RWPE1 (cell line): ENCODE data around the gene FGF12.

ENCODE experiments used
- CTCF ChIA-PET: fragments of 350-600 bp; sonication (Branson Sonifier 250); formaldehyde crosslinking; extraction: SDS; loops from one replicate; lab custom pipeline; 2021; lab: Yijun Ruan, JAX
- POLR2A ChIA-PET: fragments of 400-600 bp; formaldehyde crosslinking; extraction: SDS; loops from one replicate; lab custom pipeline; 2020; ENCODE audit warnings: antibody characterized with exemption; ENCODE audit not compliant: low non-redundant PET; lab: Yijun Ruan, JAX
- DNase-seq: peaks from one replicate; pipeline ENCODE4 v3.0.0; 2012; ENCODE audit warnings: low spot score
- H3K27ac ChIP-seq: fragments of 450-650 bp; 2 replicates; pipeline ENCODE4 v1.5.1; 2017
- TF ChIP-seq, protein P1 (sequence below): fragments of 450-650 bp; conservative IDR thresholded peaks from 2 replicates; pipeline ENCODE4 v1.5.1; 2017; ENCODE audit warnings: low read depth, mild to moderate bottlenecking

Gene FGF12

DNA sequence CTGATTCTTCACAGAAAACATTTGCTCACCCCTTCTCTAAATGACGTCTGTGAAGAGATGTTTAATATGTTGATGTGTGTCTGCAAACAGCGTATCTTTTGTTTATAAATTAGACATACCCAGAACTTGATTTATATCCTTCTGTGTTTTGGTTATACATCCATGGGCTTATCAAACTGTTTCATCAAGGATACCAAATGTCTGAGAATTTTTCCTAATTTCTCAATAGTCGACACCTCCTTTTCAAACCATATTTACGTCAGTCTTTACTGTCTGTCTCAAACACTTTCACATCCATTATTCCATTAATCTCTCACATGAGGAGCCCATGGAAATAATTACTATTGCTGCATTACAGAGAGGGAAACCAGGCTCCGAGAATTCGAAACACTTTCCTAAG, 85.4 kb downstream of the FGF12 start:
- TF ChIP-seq, protein P1, sequence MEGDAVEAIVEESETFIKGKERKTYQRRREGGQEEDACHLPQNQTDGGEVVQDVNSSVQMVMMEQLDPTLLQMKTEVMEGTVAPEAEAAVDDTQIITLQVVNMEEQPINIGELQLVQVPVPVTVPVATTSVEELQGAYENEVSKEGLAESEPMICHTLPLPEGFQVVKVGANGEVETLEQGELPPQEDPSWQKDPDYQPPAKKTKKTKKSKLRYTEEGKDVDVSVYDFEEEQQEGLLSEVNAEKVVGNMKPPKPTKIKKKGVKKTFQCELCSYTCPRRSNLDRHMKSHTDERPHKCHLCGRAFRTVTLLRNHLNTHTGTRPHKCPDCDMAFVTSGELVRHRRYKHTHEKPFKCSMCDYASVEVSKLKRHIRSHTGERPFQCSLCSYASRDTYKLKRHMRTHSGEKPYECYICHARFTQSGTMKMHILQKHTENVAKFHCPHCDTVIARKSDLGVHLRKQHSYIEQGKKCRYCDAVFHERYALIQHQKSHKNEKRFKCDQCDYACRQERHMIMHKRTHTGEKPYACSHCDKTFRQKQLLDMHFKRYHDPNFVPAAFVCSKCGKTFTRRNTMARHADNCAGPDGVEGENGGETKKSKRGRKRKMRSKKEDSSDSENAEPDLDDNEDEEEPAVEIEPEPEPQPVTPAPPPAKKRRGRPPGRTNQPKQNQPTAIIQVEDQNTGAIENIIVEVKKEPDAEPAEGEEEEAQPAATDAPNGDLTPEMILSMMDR = no peak
- CTCF ChIA-PET = interaction anchor here (0.6 kb wide), 1 partner anchor 10 kb away, joined by 3 read pairs; no protein-coding TSS in a partner anchor
- POLR2A ChIA-PET = no interaction called here
- no peak for DNase-seq
- H3K27ac ChIP-seq = no peak overlapping the region

DNA sequence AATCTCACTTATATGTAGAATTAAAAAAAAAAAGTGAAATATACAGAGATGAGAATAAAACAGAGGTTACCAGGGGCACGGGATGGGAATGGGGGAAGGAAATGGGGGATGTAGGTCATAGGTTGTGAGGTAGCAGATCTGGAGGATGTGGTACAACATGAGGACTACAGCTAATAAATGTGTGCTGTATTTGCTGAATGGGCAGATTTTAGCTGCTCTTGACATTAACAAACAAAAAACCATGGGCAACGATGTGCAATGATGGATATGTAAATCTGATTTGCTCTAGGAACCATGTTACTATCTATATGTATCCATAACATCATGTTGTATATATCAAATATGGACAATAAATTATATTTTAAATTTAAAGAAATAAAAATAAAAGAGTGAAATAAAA, 87.4 kb downstream of the FGF12 start:
- ChIA-PET POLR2A (no interaction called here), CTCF (no interaction called here)
- no peak for DNase-seq
- TF ChIP-seq, protein P1 = no peak
- H3K27ac ChIP-seq = no peak overlapping the region

DNA sequence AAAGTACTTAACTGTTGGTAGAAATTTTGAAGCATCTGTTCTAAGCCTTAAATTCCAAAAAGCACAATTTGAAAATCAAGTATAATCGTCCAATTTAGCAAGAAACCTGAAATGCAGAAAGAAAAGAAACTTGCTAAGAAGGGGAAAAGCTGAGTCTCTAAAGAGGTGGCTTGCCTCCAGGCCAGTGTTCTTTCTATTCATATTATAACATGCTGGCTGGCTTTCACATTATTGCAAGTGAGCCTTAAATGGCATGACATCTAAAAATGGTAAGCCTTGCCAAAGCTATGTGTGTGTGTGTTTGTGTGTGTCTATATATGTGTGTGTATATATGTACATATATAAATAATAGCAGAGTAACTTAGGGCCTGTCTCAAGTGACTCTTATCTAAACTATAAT, 89.5 kb downstream of the FGF12 start:
- POLR2A ChIA-PET = no interaction called here
- TF ChIP-seq, protein P1 = no peak
- DNase-seq = no peak
- CTCF ChIA-PET = no interaction called here
- no peak overlapping the region for H3K27ac ChIP-seq

DNA sequence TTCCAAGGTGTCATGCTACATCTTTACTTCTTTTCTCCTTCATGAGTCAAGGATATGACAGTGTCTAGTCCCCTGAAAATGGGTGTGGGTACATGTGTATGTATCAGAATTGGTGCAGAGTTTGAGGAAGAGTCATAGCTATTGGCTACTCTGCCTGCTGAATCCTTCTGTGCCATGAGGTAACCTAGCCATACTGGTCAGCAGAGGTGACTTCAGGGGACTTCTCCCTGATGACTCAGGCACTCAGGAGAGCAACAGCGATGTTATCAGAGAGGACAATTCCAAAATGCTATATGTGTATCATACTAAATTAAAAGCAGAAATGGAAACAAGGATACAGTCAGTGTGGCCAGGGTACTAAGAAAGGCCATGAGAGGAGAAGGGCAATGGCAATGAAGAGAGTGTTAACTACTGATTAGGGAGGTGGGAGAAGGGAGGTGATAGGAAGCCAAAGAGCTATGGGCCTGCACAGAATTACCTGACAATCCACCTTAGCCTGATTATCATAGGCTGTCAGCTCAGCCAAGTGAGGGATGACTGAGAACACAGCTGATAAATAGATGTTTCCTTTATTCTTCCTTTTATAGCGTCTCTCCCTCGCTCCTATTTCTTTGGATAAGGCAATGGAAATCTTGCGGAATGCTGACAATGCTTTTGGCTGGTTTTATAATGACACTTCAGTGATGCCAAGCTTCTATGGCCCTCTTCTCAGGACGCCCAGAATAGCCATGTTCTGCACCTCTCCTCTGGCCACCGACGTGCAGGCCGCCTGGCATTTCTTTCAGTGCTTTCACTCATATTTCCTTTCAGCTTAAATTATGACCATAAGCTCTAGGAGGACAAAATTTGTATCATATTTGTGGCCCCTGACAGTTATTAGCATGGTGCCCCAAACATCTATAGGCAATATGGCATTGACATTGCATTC, 90.6 kb downstream of the FGF12 start:
- ChIA-PET POLR2A (no interaction called here), CTCF (interaction anchor here (0.6 kb wide), 1 partner anchor 421 kb away, joined by 4 read pairs; no protein-coding TSS in a partner anchor)
- no peak overlapping the region for H3K27ac ChIP-seq
- TF ChIP-seq, protein P1 = no peak
- DNase-seq = no peak

DNA sequence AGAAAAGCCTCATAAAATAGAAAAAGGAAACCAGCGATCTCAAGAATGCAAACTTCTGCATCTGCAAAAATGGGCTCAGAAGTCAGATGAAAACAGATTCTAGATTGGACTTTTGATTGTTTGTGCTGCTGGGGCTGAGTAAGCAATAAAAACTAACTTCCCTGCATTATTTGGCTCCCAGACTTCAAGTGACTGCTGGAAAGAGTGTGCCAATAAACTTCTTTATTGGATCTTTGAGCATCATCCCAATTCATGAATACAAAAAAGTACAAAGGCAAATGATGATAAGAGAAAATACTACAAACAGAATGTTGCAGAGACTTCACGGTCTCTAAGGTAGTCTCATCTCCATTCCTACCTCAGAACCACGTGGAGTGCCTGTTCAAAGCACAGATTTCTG, 97.9 kb downstream of the FGF12 start:
- POLR2A ChIA-PET = no interaction called here
- H3K27ac ChIP-seq = no peak overlapping the region
- CTCF ChIA-PET = no interaction called here
- TF ChIP-seq, protein P1 = no peak
- no peak for DNase-seq

DNA sequence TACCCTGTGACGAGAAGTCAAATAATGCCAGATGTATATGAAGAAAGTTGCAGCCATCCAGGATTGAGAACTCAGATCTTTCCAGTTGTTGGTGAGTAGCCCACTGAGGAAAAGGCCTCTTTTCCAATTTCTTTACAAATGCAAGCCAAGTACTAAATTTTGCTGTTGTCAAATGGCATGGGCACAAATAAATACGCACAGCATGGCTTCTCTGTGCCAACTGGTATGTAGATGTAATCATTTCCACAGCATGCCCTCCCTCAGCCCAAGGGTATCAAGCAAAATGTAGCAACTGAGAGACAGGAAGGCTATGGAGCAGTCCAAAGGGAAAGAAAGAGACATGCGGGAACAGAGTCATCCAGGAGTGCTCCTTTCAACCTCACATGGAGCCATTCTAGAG, 105.4 kb downstream of the FGF12 start:
- DNase-seq = no peak
- CTCF ChIA-PET = no interaction called here
- no peak overlapping the region for H3K27ac ChIP-seq
- POLR2A ChIA-PET = no interaction called here
- TF ChIP-seq, protein P1 = no peak
